Lung (tissue), 12 donors: ENCODE data around the gene MEF2B. TPM values are rescaled to one million over a fixed set of nuclear protein-coding genes. Genes with fewer than 3 reads are reported as not detected.
"Not testable (repeated sequence)": the region's sequence is repeated elsewhere in the genome, so short reads cannot be mapped to it uniquely, and the experiment has no call there.

ENCODE experiments used
- ATAC-seq: fragments of 200-7000 bp; cut with Tn5 transposase; one replicate; pipeline ENCODE4 v1.9.1; 2020; ENCODE audit warnings: moderate number of reproducible peaks; ENCODE audit not compliant: insufficient read depth, low FRiP score
- DNase-seq, 3 donors: peaks; one replicate each; pipeline ENCODE4 v3.0.0-alpha.2; 2013 to 2017
- H3K27ac ChIP-seq, 2 donors: one replicate each; pipeline ENCODE4 v1.5.1; 2013; ENCODE audit warnings: mild to moderate bottlenecking in 2 of 2, moderate library complexity in 2 of 2, control low read depth in 1 of 2, inconsistent platforms in 1 of 2, low read depth in 1 of 2, low read length in 1 of 2
- H3K27me3 ChIP-seq, 3 donors: one replicate each; pipeline ENCODE4 v1.5.1; 2013; ENCODE audit warnings: low read length in 2 of 3; ENCODE audit not compliant: control insufficient read depth in 3 of 3, insufficient read depth in 3 of 3
- H3K36me3 ChIP-seq, 4 donors: one replicate each; pipeline ENCODE4 v1.5.1; 2013; ENCODE audit warnings: low read length in 4 of 4, mild to moderate bottlenecking in 1 of 4, moderate library complexity in 1 of 4; ENCODE audit not compliant: control insufficient read depth in 4 of 4, insufficient read depth in 4 of 4
- H3K4me1 ChIP-seq, 5 donors: one replicate each; pipeline ENCODE4 v1.5.1; 2013; ENCODE audit warnings: low read length in 5 of 5, mild to moderate bottlenecking in 2 of 5, moderate library complexity in 1 of 5; ENCODE audit not compliant: control insufficient read depth in 5 of 5, insufficient read depth in 5 of 5
- H3K4me3 ChIP-seq: one replicate; pipeline ENCODE4 v1.5.1; 2013; ENCODE audit warnings: mild to moderate bottlenecking, control low read depth, moderate library complexity
- H3K9ac ChIP-seq, 2 donors: one replicate each; pipeline ENCODE4 v1.5.1; 2013; ENCODE audit warnings: low read length in 2 of 2, control low read depth in 1 of 2; ENCODE audit not compliant: insufficient read depth in 1 of 2
- H3K9me3 ChIP-seq, 4 donors: one replicate each; pipeline ENCODE4 v1.5.1; 2013; ENCODE audit warnings: low read length in 3 of 4, mild to moderate bottlenecking in 1 of 4, moderate library complexity in 1 of 4; ENCODE audit not compliant: control insufficient read depth in 4 of 4, insufficient read depth in 3 of 4
- WGBS, 2 donors: extraction: QIAGEN DNeasy Blood & Tissue Kit; methylation state at CpG; one replicate each; pipeline ENCODE4 v1.1.7; 2013; 5-methylcytosine and 5-hydroxymethylcytosine counted together
- polyA plus RNA-seq, 2 donors: library from polyadenylated mRNA; stranded (reverse); fragments of 200-250 nt; gene quantifications; one replicate each; pipeline ENCODE4 v1.2.1, GENCODE V29; 2013
- total RNA-seq, 2 donors: library from RNA; depleted of rRNA in 1 of 2; stranded (reverse); fragments of >200 nt in 1 of 2; gene quantifications; one replicate each; pipeline ENCODE4 v1.2.1, GENCODE V29; 2014 to 2021
- TF ChIP-seq, protein P1 (sequence below): IDR thresholded peaks from 2 replicates; pipeline ENCODE4 v1.5.1; 2012; ENCODE audit warnings: mild to moderate bottlenecking; ENCODE audit errors: control extremely low read depth, extremely low read depth
- donor health status: control.
- donor health status: control.
- donor health status: Bipolar disorder and iron deficiency.
- donor health status: healthy.
- donor health status: DM: yes; HTN: yes; CAD: no.

The MEF2B gene
- total and polyA plus RNA-seq, 4 donors = 0.44 to 1.8 (median 0.61) TPM

DNA sequence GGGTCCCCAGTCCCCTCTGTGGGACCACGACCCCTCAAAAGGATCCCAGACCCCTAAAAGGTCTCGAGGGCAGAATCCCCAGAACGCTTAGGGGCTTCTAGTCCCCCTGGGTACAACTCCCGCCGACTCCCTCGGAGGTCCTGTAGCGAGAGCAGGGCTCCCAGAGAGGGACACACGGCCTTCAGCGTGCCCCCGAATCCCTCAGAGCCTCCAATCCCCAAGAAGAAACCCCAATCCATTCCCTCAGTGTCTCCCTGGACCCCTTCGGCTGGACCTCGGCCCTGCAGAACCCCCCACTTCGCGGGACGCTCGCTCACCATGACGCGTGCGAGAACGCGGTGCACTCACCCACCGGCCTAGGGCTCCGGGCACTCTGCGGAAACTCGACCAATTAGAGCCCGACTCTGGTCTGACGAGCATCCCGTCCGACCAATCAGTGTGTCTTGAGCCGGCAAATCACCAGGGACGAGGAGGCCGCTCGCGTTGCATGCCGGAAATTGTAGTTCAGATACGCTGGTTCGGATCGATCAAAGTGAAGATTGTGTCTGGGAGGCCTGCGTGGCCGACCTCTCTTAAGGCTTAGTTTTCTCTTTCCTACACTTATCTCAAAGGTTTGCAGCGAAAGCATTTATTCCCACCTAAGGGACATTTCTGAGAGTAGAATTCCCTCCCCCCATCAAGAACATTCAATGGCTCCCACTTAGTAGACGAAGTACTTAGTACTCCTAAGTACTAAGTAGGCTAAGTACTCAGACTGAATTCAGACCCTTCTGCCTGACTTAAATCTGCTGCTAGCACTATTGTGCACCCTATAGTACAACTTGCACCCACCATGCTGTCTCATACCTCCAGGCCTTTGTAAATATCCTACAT lies 31.7 kb downstream of the MEF2B start, which contains the start of gene TMEM161A:
Gene TMEM161A, minus strand, starts transcription at position 370 of the 873 bp plus-strand sequence. Its CDS starts 50 bp downstream, at position 320.
- TF ChIP-seq, protein P1, sequence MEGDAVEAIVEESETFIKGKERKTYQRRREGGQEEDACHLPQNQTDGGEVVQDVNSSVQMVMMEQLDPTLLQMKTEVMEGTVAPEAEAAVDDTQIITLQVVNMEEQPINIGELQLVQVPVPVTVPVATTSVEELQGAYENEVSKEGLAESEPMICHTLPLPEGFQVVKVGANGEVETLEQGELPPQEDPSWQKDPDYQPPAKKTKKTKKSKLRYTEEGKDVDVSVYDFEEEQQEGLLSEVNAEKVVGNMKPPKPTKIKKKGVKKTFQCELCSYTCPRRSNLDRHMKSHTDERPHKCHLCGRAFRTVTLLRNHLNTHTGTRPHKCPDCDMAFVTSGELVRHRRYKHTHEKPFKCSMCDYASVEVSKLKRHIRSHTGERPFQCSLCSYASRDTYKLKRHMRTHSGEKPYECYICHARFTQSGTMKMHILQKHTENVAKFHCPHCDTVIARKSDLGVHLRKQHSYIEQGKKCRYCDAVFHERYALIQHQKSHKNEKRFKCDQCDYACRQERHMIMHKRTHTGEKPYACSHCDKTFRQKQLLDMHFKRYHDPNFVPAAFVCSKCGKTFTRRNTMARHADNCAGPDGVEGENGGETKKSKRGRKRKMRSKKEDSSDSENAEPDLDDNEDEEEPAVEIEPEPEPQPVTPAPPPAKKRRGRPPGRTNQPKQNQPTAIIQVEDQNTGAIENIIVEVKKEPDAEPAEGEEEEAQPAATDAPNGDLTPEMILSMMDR = no peak
- Histone ChIP-seq H3K9ac (peak within 1 kb of the TSS; percentile 73 to 99), H3K9me3 (no peaks in the 10 kb centered on the region), H3K4me3 (peak within 1 kb of the TSS; percentile 79), H3K27me3 (no peaks in the 10 kb centered on the region), H3K27ac (peak within 1 kb of the TSS; percentile 79 to 82), H3K36me3 (no peaks in the 10 kb centered on the region), H3K4me1 (peaks cover 0 to 7% (median 2%) of the 10 kb centered on the region in 5 donors)
- WGBS, 2 donors = 2 to 3% methylated on average over 42 of the region's 42 CpGs
- ATAC-seq (peak; percentile 98), DNase-seq (peak; percentile 98 to 100 (median 99))

DNA sequence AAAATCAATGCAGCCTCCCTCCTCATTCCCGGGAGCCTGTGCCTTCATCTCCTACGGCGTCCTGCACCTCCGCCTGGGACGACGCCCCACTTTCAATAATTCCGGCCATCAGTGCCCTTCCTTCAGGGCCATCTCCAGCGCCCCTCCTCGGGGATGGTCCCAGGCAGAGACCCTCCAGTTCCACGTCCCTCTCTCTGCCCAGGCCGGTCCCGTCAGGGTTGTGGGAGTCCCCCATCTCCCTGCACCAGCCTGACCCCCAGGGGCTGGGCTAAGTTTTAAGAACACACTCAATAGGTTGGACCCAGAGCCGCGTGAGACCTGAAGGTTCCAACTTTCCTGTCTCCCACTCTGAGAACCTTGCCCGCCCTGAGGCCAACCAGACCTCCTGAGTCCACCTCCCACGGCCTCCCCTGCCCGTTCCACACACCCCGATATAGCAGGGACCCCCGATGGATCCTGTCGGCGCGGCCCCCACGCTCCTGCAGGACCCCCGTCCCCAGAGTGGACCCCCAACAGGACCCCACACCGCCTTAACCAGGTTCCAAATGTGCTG lies 32.4 kb downstream of the MEF2B start:
- DNase-seq (peak in 2 of 3 donors; percentile 17 to 26), ATAC-seq (peak; percentile 16)
- Histone ChIP-seq H3K36me3 (no peaks in the 10 kb centered on the region), H3K4me3 (peak overlapping the region; percentile 79), H3K4me1 (peaks cover 0 to 7% (median 2%) of the 10 kb centered on the region in 5 donors), H3K27me3 (no peaks in the 10 kb centered on the region), H3K9ac (peak overlapping the region; percentile 73 to 99), H3K27ac (peak overlapping the region in 1 of 2 donors; percentile 82), H3K9me3 (peaks cover 0 to 2% (median 0%) of the 10 kb centered on the region in 4 donors)
- TF ChIP-seq, protein P1 = no peak
- WGBS, 2 donors = 15 to 32% methylated on average over 25 of the region's 25 CpGs

DNA sequence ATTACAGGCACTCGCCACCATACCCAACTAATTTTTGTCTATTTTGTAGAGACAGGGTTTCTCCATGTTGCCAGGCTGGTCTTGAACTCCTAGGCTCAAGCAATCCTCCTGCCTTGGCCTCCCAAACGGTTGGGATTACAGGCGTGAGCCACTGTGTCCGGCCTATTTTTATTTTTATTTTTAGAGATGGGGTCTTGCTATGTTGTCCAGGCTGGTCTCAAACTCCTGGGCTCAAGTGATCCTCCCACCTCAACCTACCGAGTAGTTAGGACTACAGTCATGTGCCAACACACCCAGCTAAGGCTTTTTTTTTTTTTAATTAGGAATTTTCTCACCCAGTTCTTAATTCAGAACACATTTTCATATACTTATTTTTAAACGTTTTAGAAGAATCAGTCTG lies 34.4 kb downstream of the MEF2B start:
- not testable (repeated sequence) for H3K27me3 ChIP-seq, H3K9ac ChIP-seq, ATAC-seq, H3K4me1 ChIP-seq, DNase-seq, H3K36me3 ChIP-seq, H3K27ac ChIP-seq, H3K4me3 ChIP-seq
- WGBS, 2 donors = 91% methylated on average over 6 of the region's 6 CpGs
- peaks cover 0 to 12% (median 4%) of the 10 kb centered on the region in 4 donors for H3K9me3 ChIP-seq

DNA sequence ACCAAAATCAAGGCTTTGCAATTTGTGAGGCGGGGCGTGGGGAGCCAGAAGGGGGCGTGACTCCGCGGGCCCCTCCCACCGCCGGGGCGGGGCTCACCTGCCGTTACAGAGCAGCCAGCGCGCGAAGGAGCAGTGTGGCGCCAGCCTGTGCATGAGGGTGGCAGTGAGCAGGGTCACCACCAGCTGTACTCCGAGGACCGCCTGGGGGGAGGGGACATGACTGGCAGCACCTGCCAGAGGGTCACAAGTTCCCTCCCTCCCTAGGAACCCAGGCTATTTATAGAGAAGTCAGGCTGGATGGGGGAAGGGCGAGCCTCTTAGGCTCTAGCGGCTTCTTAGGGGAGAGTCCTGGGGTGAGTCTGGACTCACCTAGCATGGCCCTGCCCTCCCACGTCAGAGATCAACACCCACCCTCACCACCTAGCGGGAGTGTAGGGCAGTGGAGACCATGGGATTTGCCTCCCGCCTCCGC lies 35.3 kb downstream of the MEF2B start:
- 27 to 38% methylated on average over 21 of the region's 21 CpGs for WGBS, 2 donors
- Histone ChIP-seq H3K36me3 (peaks cover 0 to 4% (median 0%) of the 10 kb centered on the region in 4 donors), H3K9ac (no peak overlapping the region), H3K9me3 (peaks cover 0 to 12% (median 4%) of the 10 kb centered on the region in 4 donors), H3K4me1 (peaks cover 0 to 7% (median 2%) of the 10 kb centered on the region in 5 donors), H3K27ac (no peak overlapping the region), H3K4me3 (no peak overlapping the region), H3K27me3 (no peaks in the 10 kb centered on the region)
- TF ChIP-seq, protein P1 = no peak
- DNase-seq = peak; percentile 39 to 53 (median 47)
- no peak for ATAC-seq
